GM13977 (cell line): ENCODE data around the gene NOVA2.

Source experiments
- DNase-seq: peaks from one replicate; pipeline ENCODE4 v3.0.0; 2012; ENCODE audit warnings: low spot score
- in situ Hi-C: fragments of 300-500 bp; cut with MboI; formaldehyde crosslinking; loops from one replicate; pipeline ENCODE4 v1.12.0; 2022; ENCODE audit warnings: low sequenced_read_pairs, low pct_unique_long_range_greater_than_20kb, mixed read lengths, inconsistent platforms; ENCODE audit not compliant: unreplicated experiment
- TF ChIP-seq, protein P1 (sequence below): IDR thresholded peaks from 2 replicates; pipeline ENCODE4 v1.5.1; 2012; ENCODE audit warnings: mild to moderate bottlenecking, control low read depth; ENCODE audit not compliant: insufficient read depth; ENCODE audit errors: extremely low read depth, missing control alignments

The NOVA2 gene

GRCh38 chr19:45955905-45956608 is 17.6 kb downstream of the NOVA2 start:
- TF ChIP-seq, protein P1, sequence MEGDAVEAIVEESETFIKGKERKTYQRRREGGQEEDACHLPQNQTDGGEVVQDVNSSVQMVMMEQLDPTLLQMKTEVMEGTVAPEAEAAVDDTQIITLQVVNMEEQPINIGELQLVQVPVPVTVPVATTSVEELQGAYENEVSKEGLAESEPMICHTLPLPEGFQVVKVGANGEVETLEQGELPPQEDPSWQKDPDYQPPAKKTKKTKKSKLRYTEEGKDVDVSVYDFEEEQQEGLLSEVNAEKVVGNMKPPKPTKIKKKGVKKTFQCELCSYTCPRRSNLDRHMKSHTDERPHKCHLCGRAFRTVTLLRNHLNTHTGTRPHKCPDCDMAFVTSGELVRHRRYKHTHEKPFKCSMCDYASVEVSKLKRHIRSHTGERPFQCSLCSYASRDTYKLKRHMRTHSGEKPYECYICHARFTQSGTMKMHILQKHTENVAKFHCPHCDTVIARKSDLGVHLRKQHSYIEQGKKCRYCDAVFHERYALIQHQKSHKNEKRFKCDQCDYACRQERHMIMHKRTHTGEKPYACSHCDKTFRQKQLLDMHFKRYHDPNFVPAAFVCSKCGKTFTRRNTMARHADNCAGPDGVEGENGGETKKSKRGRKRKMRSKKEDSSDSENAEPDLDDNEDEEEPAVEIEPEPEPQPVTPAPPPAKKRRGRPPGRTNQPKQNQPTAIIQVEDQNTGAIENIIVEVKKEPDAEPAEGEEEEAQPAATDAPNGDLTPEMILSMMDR = no peak
- in situ Hi-C loops = no loop called here
- DNase-seq = no peak

DNA sequence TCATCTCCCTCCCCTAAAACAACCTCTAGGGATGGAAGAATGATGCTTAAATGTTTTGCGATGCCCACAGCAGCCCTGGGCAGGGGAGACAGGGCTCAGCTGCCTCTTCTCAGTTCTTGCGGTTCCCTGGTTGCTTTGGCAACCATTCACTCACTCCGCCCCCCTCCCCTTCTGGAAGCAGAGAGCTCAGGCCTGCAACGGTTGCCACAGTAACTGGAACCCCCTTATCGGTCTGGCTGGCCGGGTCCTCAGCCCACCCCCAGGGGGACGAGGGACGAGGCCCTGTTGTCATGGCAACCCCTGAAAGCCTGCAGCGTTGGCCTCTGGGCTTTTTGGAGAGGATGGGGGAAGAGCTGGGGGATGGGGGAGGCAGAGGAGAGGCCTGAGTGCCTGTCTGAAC is 19.5 kb downstream of the NOVA2 start:
- TF ChIP-seq, protein P1 = no peak
- DNase-seq = no peak
- in situ Hi-C loops = no loop called here

DNA sequence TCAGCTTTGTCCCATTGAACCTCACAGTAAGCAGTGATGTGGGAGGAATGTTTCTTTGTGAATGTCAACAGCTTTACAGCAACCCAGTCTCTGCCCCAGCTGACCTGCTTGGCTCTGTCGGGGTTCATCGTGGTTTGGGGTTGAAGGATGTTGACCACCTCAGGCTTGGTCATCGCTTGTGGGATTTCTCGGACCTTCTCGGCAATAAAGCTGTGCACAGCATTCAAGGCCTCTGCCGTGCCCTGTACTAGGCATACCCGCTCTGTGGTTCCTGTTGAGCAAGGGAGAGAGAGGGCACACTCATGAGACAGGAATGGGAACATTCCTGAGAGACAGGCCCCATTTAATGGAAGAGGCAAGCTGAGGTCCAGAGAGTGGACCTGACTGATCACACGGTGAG is 20.0 kb downstream of the NOVA2 start:
- in situ Hi-C loops = no loop called here
- DNase-seq = no peak
- TF ChIP-seq, protein P1 = no peak

DNA sequence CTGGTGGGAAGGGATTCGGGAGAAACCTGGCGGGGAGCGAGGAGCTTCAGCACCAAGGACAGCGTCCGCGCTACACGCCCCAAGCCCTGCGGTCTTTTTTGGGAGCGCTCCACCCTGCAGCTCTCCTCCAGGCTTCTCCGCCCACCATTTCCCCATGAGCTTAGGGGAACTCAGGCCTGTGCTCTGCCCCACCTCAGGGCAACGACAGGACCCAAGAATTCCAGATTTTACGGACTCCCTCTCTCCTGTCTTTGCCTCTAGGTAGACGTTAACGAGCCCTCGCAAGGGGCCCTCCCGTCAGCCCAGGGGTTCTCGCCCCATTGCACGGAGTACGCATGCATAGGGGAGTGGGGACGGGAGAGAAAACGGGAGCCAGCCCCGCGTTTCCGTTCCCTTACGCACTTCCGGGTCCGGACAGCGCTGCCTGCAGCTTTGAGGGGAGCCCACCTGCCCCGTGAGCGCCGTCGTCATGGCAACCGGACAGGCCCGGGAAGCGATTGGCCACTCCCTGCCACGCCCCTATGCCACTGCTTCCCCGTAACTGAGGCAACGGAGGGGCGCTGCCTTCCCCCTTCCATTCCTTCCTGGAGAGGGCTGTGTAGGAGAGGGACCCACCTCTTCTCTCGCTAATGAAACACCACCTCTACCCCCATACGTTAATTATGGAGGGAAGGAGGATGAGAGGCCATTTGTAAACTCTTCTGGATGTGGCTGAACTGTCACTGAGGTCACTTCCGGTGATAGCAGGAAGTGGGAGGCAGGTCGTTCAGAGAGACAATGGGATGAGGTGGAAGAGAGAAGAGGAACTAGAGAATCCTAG is 20.8 kb downstream of the NOVA2 start:
- in situ Hi-C loops = no loop called here
- TF ChIP-seq, protein P1 = no peak
- DNase-seq = peak; percentile 55

- in situ Hi-C loops = no loop called here
- TF ChIP-seq, protein P1 = no peak
Measured at GRCh38 chr19:45952341-45952685, 21.4 kb downstream of the NOVA2 start.

GRCh38 chr19:45947926-45948325 is 25.7 kb downstream of the NOVA2 start:
- in situ Hi-C loops = no loop called here
- TF ChIP-seq, protein P1 = no peak
- DNase-seq = no peak

More at GRCh38 chr19:45952341-45952685, 21.4 kb downstream of the NOVA2 start:
- DNase-seq = no peak
